ENCODE measurements around the gene CLDN22.

- no peak for TF ChIP-seq POLR2A (IDR thresholded peaks at IDR 0.05)
- TF ChIP-seq CTCF (IDR thresholded peaks at IDR 0.05), result no peak
Measured at GRCh38 chr4:183329244-183329643, 9.2 kb upstream of the CLDN22 start.
